GM19438 (cell line): ENCODE data around the gene WDR77.
A peak's percentile ranks its signal among the peaks of the same experiment; 100 is the strongest.

ENCODE experiments used
- ATAC-seq: cut with Tn5 transposase; IDR thresholded peaks from one replicate; pipeline ENCODE4 v1.9.1; 2021; ENCODE audit warnings: low read depth; ENCODE audit not compliant: unreplicated experiment

The WDR77 gene

GRCh38 chr1:111441573-111442192 lies 7.4 kb downstream of the WDR77 start:
- ATAC-seq, result no peak

DNA sequence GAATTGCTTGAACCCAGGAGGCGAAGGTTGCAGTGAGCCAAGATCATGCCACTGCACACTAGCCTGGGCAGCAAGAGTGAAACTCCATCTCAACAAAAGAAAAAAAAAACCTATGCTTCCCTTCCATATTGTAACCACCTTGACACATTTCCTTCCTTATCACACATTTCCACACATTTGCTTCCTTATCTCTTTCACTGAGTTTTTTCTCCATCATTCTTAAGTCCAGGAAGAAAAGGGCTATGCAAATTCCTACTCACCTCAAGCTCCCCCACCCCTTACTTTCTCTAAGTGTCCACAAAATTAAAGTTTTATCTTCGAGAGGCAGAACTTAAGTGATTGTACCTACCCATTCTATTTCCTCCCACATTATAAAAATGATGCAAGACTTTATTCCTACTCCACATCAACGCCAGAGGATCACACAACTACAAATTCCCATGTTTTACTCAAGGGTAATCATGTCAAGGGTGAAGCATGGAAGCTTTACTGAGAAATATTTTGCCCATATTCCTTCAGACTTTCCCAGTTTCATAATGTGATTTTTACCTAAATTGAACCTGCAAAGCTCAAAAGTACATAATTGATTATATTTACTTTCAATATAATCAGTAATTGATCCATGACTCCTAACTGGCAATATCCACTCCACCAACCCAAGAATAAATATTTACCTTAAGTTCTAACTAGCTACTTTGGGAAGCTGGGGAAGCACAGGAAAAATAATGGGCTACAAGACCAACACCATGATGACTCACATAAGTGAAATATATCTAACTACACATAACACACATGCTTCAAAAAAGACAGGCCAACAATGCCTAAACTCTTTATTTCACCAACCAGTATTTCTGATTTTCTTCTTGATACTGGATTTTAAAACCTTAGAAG lies 9.3 kb downstream of the WDR77 start:
- no peak for ATAC-seq

GRCh38 chr1:111436726-111437125 lies 12.3 kb downstream of the WDR77 start:
- ATAC-seq, result no peak

GRCh38 chr1:111424281-111424680 lies 24.8 kb downstream of the WDR77 start:
- ATAC-seq, result no peak

- no peak for ATAC-seq
Observed at GRCh38 chr1:111422546-111423391, 26.3 kb downstream of the WDR77 start.

DNA sequence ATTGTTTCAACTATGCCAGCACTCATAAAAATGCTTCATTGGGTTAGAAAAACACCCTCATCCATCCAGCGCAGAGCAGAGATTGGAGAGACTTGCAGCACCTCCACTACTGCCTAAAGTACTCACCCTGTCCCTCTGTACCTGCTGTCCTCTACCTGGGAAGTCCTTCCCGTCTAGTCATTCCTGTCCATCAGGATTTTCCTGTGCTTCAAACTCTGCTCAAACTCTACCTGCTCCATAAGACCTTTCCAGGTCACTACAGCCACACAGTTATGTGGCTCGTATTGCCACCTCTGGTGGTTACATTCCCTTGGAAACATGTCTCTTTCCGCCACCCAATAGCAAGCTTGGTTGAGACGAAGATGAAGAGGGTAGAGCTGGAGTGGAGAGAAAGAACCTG lies 28.7 kb downstream of the WDR77 start:
- no peak for ATAC-seq

DNA sequence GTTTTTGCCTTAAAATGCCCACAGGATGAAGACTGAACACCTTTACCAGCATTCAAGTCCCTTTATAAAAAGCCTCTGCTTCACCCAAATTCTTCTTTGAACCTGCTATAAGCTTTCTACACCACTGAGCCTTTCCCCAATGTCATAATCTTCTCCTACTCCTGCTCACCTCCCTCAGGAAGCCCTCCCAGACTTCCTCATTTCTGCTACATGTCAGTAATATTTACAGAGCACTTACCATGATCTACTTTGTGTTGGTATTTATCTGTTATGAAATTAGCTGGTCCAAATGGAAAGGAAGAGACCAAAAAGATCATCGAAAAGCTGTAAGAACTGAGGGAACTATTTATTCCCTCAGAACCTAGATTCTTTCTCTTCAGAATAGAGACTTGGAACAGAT lies 30.0 kb downstream of the WDR77 start:
- ATAC-seq, result no peak

GRCh38 chr1:111417755-111418154 lies 31.3 kb downstream of the WDR77 start:
- ATAC-seq, result no peak

DNA sequence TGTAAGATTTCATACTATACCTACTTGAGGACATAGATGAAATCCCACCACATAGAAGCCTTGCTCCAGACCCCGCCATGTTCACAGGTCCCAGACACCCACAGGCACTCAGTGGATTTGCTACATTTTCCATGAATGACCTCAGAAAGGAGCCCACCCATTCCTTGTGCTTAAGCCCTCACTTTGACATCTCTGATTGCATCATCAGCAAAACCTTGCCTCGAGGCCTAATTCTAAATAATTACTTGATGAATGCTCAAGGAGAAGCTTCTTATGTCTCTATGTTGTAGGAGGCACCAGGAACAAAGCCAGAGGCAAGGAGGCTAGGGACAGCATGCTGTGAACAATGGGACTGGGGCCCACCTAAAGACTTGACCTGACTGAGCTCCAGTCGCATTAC lies 33.6 kb downstream of the WDR77 start:
- no peak for ATAC-seq

DNA sequence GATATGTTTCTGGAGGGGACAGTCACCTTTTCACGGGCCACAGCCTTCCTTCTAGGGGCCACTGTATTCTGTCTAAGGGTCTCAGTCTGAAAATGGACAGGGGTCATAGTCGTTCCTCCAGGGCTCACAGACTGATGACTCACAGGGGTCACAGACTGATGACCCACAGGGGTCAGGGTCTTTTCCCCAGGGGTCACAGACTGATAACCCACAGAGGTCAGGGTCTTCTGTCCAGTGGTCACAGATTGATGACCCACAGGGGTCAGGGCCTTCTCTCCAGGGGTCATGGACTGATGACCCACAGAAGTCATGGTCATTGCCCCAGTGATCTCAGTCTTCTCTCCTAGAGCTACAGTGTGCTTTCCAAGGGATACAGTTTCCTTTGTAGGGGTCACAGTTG lies 34.3 kb downstream of the WDR77 start:
- no peak for ATAC-seq

DNA sequence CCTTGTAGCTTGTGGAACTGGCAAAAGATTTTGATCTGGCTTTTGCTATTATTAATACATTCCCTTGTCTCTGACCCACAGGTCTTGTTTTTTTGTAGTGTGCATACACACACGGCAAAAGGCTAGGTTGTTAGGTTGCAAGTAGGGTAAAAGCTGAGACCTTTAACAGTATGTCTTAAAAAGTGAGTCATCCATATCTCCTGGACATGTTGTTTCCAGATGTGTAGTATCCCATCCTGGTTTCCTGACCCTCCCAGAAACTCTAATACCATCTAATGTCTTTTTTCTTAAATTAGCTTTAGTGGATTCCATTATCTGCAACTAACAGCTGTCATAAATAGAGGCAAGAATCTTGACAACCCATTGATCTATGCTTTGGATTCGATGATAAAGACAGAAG lies 36.2 kb downstream of the WDR77 start:
- no peak for ATAC-seq

DNA sequence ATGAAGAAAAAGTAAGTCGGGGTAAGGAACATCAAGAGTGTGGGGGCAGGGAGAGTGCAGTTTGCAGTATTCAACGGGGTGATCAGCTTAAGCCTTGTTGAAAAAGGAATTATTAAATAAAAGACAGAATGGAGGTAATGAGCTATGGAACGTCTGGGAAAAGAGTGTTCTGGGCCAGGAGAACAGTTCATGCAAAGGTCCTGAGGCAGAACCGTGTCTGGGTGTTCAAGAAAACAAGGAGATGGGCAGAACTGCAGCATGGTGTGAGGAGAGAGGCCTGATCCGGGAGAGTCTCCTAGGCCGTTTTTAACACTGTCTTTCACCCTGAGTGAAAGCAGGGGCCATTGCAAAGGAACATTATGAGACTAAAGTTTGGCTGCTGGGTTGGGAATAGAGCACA lies 41.8 kb downstream of the WDR77 start:
- no peak for ATAC-seq

GRCh38 chr1:111406321-111406768 lies 42.7 kb downstream of the WDR77 start:
- peak; percentile 98 for ATAC-seq

DNA sequence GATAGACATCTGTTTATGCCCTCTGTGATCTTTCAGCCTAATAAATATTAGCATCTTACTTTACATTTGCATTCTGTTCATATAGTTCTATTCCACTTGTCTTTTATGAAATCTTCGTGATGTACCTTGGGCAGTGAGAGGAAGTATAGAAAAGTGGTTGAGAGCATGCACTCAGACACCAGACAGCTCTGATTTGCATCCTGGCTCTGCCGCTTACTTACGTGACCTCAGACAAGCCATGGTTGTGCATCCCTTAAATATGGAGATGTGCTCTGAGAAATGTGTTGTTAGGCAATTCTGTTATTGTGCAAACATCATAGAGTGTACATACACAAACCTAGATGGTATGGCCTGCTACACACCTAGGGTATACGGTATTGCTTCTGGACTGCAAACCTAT lies 44.5 kb downstream of the WDR77 start:
- ATAC-seq, result no peak

DNA sequence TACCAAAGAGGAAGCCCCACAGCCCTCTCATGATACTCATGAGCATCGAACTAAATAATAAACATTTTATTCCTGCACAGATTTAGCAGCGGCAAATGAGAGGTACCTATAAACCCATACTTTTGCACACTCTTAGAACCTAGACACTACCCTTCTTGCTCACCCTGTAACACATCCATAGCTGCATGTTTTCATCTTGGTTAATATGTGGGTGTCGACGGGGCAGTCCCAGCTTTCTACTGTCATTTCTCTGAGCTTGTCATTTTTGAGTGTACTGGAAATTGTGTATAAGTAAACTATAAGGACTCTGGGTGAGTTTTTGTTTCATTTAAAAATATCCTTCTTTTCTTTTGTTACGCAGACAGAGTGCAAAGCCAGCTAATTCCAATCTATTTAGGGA lies 47.0 kb downstream of the WDR77 start:
- no peak for ATAC-seq

GRCh38 chr1:111399792-111400610 lies 49.1 kb downstream of the WDR77 start:
- no peak for ATAC-seq

GRCh38 chr1:111392460-111392945 lies 56.6 kb downstream of the WDR77 start:
- ATAC-seq, result no peak

DNA sequence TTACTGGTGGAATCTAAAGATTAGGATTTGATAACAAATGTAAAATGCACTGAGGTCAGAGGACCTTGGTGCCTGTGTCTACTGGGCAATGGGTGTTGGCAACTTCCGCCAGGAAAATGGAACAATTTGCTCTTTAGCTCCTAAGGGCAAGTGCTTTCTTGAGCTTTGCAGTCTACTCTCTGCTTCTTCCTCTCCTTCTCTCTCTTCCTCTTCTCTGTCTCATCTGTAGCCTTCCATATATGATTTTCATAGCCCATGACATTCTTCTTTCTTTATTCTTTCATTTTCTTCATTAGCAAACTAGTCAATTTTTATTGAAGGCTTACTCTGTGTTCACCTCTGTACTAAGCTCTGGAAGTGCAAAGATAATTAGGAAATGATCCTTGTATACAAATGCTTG lies 57.0 kb downstream of the WDR77 start:
- ATAC-seq, result no peak
